Erythroblast (primary cell): ENCODE results near the gene S100A8.

ENCODE experiments used
- GATA1 ChIP-seq: IDR thresholded peaks from 2 replicates; pipeline ENCODE4 v1.6.1; 2011; ENCODE audit warnings: low read depth, mild to moderate bottlenecking, control low read depth, low read length, moderate library complexity
- POLR2A ChIP-seq: IDR thresholded peaks from 2 replicates; pipeline ENCODE4 v1.6.1; 2011; ENCODE audit warnings: mild to moderate bottlenecking, low read length

DNA sequence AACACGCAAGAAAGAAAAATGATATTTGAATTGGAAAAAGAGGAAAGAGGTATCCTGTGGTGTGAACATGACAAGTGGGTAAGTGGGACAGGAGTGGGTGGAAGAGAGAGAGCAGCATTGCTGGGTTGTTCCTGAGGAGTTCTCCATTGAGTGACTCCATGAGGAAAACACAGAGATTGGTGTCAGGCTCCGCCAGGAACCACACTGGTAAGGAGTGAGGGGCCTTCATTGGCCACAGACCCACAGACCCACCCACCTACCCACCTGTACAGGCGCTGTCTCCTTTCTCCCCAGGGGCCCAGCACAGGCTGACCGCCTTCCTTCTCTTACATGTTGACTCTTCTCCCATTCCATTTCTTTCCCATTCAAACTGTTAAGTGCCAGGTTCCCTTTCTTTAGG is 46.4 kb upstream of the S100A8 start:
- TF ChIP-seq POLR2A (no peak), GATA1 (no peak)
